Measurements from ENCODE around the gene GAB1. TPM values are rescaled to one million over a fixed set of nuclear protein-coding genes. Genes with fewer than 3 reads are reported as not detected.

GAB1 gene
- total RNA-seq, 1 donor from 2014 or later = 1.4 TPM

DNA sequence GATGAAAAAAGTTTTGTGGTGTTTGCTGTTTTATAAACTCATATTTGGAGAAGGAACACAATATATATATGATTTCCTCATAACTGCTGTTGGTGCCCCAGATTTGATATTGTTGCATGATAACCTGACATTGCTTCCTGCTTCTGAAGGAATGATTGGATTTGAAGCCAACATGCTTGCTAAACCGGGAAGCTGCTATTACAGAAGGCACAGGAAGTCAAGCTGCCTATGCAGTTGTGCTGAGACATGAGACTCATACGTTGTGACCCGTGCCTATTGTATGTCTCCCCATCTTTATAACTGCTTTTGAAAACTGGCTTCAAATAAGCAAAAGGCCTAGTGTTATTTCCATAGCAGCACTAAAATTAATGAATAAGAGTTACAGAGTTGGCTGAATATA, 32.9 kb downstream of the GAB1 start:
- no peaks in the 10 kb centered on the region for H3K36me3 Mint-ChIP-seq (ENCODE audit: low read depth)

DNA sequence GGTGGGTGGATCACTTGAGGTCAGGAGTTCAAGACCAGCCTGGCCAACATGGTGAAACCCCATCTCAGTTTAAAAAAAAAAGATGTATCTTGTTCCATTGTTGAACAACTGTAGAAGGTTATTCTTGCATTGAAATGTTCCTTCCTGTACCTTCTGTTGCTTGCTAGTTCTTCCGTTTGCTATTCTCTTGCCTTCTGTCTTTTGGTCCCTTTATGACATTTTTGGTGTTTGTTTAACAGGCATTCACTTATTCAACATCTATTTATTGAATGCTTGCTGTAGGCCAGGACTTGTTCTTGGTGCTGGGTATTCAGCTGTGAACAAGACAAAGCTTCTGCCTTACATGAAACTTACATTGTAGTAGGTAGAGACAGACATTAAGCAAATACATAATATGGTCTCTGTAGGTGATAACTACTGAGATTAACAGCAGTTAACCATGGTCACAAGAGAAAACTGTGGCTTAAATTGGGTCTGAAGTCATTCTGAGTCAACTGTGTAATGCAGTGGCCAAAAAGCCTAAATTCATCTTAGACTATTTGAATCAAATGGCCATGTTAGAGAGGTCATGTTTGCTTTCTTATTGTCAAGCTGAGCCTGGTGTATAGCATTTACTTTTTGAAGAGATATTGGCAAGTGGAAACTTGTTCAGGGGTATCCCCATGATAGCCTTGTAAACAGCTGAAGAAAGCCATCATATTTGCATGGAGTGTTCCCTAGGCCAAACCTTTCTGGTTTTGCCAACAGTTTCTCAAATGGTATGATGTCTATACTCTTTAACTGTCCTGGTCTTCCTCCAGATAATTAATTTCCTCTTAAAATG, 35.6 kb downstream of the GAB1 start:
- no peak overlapping the region for H3K27ac Mint-ChIP-seq
- H3K36me3 Mint-ChIP-seq (ENCODE audit: low read depth) = no peaks in the 10 kb centered on the region
- H3K9me3 Mint-ChIP-seq = no peaks in the 10 kb centered on the region
- H3K4me1 Mint-ChIP-seq (ENCODE audit: low read depth) = no peaks in the 10 kb centered on the region
- no peak overlapping the region for H3K4me3 Mint-ChIP-seq
- intact Hi-C loops (cut with micrococcal nuclease) = no loop called here
- DNase-seq (ENCODE audit: low spot score) = no peak
- H3K27me3 Mint-ChIP-seq (ENCODE audit: insufficient read depth) = peaks cover 2% of the 10 kb centered on the region

More for the DNA sequence above, 32.9 kb downstream of the GAB1 start:
- Mint-ChIP-seq H3K27ac (no peak overlapping the region), H3K4me3 (no peak overlapping the region), H3K4me1 (ENCODE audit: low read depth) (no peaks in the 10 kb centered on the region), H3K27me3 (ENCODE audit: insufficient read depth) (peaks cover 2% of the 10 kb centered on the region), H3K9me3 (no peaks in the 10 kb centered on the region)
- intact Hi-C loops (cut with micrococcal nuclease) = no loop called here
- no peak for DNase-seq (ENCODE audit: low spot score)

DNA sequence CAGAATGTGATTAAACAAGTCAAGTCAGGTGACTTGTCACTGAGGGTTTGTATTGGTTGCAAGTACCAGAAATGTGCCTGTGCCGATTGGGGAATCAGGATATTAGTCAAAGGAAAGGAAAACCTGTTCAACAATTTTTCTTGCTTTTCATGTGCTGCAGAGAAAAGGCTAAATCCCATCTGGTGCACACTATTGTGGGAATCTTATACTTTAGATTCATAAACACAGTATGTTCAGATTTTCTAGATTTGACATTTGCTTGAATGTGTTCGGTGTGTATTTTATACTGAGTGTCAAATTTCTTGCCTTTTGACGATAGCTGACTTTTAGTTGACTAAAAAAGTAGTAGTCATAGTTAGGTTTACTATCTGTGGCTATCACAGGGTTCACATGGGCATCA, 37.6 kb downstream of the GAB1 start:
- intact Hi-C loops (cut with micrococcal nuclease) = no loop called here
- H3K9me3 Mint-ChIP-seq = no peaks in the 10 kb centered on the region
- no peak overlapping the region for H3K27ac Mint-ChIP-seq
- peaks cover 4% of the 10 kb centered on the region for H3K27me3 Mint-ChIP-seq (ENCODE audit: insufficient read depth)
- H3K4me1 Mint-ChIP-seq (ENCODE audit: low read depth) = no peaks in the 10 kb centered on the region
- no peak overlapping the region for H3K4me3 Mint-ChIP-seq
- no peak for DNase-seq (ENCODE audit: low spot score)
- H3K36me3 Mint-ChIP-seq (ENCODE audit: low read depth) = no peaks in the 10 kb centered on the region

DNA sequence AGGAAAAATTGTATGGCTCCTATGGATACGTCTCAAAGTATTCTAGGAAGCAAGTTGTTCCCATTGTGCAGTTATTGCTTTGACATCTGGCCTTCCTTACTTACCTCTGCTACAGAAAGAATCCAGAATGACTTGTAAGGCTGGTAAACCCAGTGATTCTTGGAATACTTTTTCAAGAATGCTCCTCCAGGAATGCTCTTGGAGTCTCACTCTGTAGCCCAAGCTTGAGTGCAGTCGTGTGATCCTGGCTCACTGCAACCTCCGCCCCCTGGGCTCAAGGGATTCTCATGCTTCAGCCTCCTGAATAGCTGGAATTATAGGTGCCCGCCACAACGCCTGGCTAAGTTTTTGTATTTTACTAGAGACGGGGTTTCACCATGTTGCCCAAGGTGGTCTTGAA, 38.1 kb downstream of the GAB1 start:
- H3K27me3 Mint-ChIP-seq (ENCODE audit: insufficient read depth) = peaks cover 4% of the 10 kb centered on the region
- intact Hi-C loops (cut with micrococcal nuclease) = no loop called here
- no peak overlapping the region for H3K27ac Mint-ChIP-seq
- H3K36me3 Mint-ChIP-seq (ENCODE audit: low read depth) = no peaks in the 10 kb centered on the region
- H3K9me3 Mint-ChIP-seq = no peaks in the 10 kb centered on the region
- no peaks in the 10 kb centered on the region for H3K4me1 Mint-ChIP-seq (ENCODE audit: low read depth)
- no peak for DNase-seq (ENCODE audit: low spot score)
- no peak overlapping the region for H3K4me3 Mint-ChIP-seq

GRCh38 chr4:143375326-143376073, 38.8 kb downstream of the GAB1 start:
- Mint-ChIP-seq H3K9me3 (no peaks in the 10 kb centered on the region), H3K27me3 (ENCODE audit: insufficient read depth) (peaks cover 4% of the 10 kb centered on the region), H3K27ac (no peak overlapping the region), H3K4me3 (no peak overlapping the region), H3K4me1 (ENCODE audit: low read depth) (no peaks in the 10 kb centered on the region), H3K36me3 (ENCODE audit: low read depth) (no peaks in the 10 kb centered on the region)
- no peak for DNase-seq (ENCODE audit: low spot score)
- intact Hi-C loops (cut with micrococcal nuclease) = no loop called here

DNA sequence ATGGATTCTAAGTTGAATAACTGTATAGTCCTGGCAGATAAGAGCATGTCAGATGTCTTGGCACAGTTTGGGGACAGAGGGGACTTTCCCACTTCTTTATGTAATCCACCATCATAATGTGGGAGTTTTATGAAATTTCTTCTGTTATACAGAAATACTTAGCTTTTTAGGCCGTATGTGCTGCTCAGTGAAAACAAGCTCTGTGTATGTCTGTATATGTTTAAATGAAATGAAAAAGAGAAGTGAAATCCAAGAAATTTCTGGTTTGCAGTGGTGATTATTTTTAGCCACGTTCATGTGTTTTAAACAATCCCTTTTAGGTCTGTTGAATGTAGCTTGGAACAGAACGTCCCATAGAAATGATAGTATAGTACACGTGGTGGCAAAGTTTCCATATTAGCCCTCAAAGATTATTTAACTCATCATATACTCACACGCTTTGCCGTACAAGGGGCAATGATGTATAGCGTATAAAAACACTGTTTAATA, 41.0 kb downstream of the GAB1 start:
- Mint-ChIP-seq H3K4me1 (ENCODE audit: low read depth) (no peaks in the 10 kb centered on the region), H3K27ac (no peak overlapping the region), H3K27me3 (ENCODE audit: insufficient read depth) (peaks cover 2% of the 10 kb centered on the region), H3K36me3 (ENCODE audit: low read depth) (no peaks in the 10 kb centered on the region), H3K4me3 (no peak overlapping the region), H3K9me3 (no peaks in the 10 kb centered on the region)
- no peak for DNase-seq (ENCODE audit: low spot score)
- intact Hi-C loops (cut with micrococcal nuclease) = no loop called here

GRCh38 chr4:143380629-143381028, 44.0 kb downstream of the GAB1 start:
- no peak overlapping the region for H3K27ac Mint-ChIP-seq
- no peak overlapping the region for H3K4me3 Mint-ChIP-seq
- no peaks in the 10 kb centered on the region for H3K9me3 Mint-ChIP-seq
- intact Hi-C loops (cut with micrococcal nuclease) = no loop called here
- peaks cover 2% of the 10 kb centered on the region for H3K27me3 Mint-ChIP-seq (ENCODE audit: insufficient read depth)
- no peaks in the 10 kb centered on the region for H3K4me1 Mint-ChIP-seq (ENCODE audit: low read depth)
- no peaks in the 10 kb centered on the region for H3K36me3 Mint-ChIP-seq (ENCODE audit: low read depth)
- DNase-seq (ENCODE audit: low spot score) = no peak

DNA sequence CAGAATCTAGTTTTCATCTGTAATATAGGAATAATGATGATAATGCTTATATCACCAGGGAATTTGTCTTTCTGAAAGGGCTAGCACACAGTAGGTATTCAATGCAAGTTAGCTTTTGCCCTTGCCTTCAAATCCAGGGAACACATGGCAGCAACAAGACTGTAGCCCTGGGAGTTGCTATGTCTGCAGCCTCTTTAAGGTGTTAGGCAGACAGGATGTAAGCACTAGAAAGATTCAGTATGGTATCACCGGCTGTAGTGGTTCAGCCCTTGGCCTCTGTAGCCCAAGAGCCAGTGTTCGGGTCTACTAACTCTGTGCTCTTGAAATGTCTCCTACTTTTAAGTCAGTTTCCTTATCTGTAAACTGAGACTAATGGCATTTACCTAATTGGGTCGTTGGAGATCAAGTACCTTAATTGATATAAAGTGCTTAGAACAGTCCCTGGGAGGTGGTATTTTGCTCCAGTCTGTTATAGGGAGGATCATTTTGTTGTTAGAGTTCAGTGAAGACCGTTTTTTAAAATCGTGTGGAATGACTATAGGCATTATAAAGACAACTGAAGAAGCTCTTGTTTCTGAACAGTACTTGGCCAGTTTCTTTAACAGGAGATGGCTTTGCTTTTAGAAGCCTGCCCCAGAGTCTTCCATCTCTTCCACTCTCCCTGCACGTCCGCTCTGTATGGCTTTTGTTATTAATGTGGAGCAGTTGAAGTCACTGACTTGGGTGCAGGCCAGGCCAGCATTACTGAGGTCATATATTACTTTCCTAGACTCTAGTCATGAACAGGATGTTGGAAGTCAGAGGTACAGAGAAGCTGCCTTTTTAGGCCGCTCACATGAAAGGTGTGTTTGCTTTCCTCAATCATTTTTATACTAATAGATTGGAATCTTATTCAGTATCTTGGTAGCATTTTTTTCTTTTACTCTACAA, 44.8 kb downstream of the GAB1 start:
- H3K27ac Mint-ChIP-seq = no peak overlapping the region

DNA sequence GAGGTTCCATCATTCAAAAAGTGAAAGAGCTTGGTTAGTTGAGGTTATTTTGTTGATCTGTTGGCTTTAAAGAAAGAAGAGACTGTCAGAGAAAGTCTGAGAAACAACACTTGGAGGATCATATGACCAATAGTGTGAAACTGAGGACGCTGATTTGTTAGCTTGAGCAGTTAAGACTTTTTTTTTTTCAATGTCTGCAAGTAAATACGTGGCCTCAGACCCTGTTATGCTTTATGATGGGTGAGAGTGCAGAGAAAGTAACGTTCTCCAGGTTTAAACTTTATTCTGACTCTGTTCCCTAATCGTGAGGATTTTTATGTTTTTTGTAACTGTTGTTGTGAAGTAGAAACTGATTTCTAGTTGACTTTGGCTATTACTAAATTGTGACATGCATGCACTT, 45.9 kb downstream of the GAB1 start:
- Mint-ChIP-seq H3K36me3 (ENCODE audit: low read depth) (no peaks in the 10 kb centered on the region), H3K27ac (no peak overlapping the region), H3K4me1 (ENCODE audit: low read depth) (no peaks in the 10 kb centered on the region), H3K4me3 (no peak overlapping the region), H3K9me3 (no peaks in the 10 kb centered on the region), H3K27me3 (ENCODE audit: insufficient read depth) (no peaks in the 10 kb centered on the region)
- no peak for DNase-seq (ENCODE audit: low spot score)
- intact Hi-C loops (cut with micrococcal nuclease) = no loop called here

More for the DNA sequence above, 44.8 kb downstream of the GAB1 start:
- no peaks in the 10 kb centered on the region for H3K4me1 Mint-ChIP-seq (ENCODE audit: low read depth)
- H3K27me3 Mint-ChIP-seq (ENCODE audit: insufficient read depth) = peaks cover 2% of the 10 kb centered on the region
- intact Hi-C loops (cut with micrococcal nuclease) = no loop called here
- H3K9me3 Mint-ChIP-seq = no peaks in the 10 kb centered on the region
- H3K4me3 Mint-ChIP-seq = no peak overlapping the region
- no peak for DNase-seq (ENCODE audit: low spot score)
- H3K36me3 Mint-ChIP-seq (ENCODE audit: low read depth) = no peaks in the 10 kb centered on the region

- intact Hi-C loops (cut with micrococcal nuclease) = no loop called here
- Mint-ChIP-seq H3K4me1 (ENCODE audit: low read depth) (no peaks in the 10 kb centered on the region), H3K9me3 (no peaks in the 10 kb centered on the region), H3K4me3 (no peak overlapping the region), H3K27ac (no peak overlapping the region), H3K36me3 (ENCODE audit: low read depth) (no peaks in the 10 kb centered on the region), H3K27me3 (ENCODE audit: insufficient read depth) (no peaks in the 10 kb centered on the region)
- no peak for DNase-seq (ENCODE audit: low spot score)
Measured at GRCh38 chr4:143383005-143383574, 46.4 kb downstream of the GAB1 start.

DNA sequence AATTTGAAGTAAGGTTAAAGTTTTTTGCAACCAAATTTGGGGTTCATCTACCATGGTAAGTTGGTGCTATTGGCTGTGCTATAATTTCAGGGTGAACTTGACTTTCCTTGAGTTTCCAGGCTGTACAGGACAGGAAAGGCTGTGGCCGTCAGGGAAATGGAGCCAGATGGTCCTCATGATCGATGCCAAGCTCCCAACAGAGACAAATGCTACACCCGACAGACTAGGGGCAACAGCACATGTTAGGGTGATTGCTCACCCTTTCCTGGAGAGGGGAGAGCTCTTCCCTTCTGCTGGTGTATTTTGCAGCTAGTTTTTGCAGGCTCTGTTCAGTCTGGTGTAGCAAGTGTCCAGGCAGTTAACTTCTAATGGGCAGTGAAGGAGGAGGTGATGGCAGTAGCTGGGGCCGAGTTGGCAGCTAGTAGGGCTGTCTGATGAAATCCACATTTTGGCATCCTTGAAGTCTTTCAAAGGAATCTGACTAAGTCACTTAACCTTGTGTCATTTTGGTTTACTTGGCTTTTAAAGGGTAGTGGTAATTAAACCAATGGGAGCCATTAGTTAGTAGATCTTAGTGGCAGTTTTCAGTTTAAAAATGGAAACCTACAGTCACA, 47.8 kb downstream of the GAB1 start:
- no peaks in the 10 kb centered on the region for H3K27me3 Mint-ChIP-seq (ENCODE audit: insufficient read depth)
- no peaks in the 10 kb centered on the region for H3K9me3 Mint-ChIP-seq
- H3K27ac Mint-ChIP-seq = no peak overlapping the region
- H3K4me3 Mint-ChIP-seq = no peak overlapping the region
- H3K4me1 Mint-ChIP-seq (ENCODE audit: low read depth) = no peaks in the 10 kb centered on the region
- H3K36me3 Mint-ChIP-seq (ENCODE audit: low read depth) = no peaks in the 10 kb centered on the region
- DNase-seq (ENCODE audit: low spot score) = no peak
- intact Hi-C loops (cut with micrococcal nuclease) = no loop called here

- Mint-ChIP-seq H3K4me1 (ENCODE audit: low read depth) (no peaks in the 10 kb centered on the region), H3K27me3 (ENCODE audit: insufficient read depth) (peaks cover 3% of the 10 kb centered on the region), H3K36me3 (ENCODE audit: low read depth) (no peaks in the 10 kb centered on the region), H3K4me3 (no peak overlapping the region), H3K9me3 (no peaks in the 10 kb centered on the region), H3K27ac (no peak overlapping the region)
- no peak for DNase-seq (ENCODE audit: low spot score)
- intact Hi-C loops (cut with micrococcal nuclease) = no loop called here
Measured at GRCh38 chr4:143386812-143387211, 50.1 kb downstream of the GAB1 start.

All from activated T-helper 1 cell treated with anti-CD3 and anti-CD28 coated beads, Interleukin-12 subunit alpha, Interleukin-12 subunit beta, Interleukin-2, Interleukin-4 antibody, amounts not matched to agents 30 ng/mL and 10 ng/mL and 1 ng/mL, durations not matched to agents 14 hours and 24 hours and 36 hours (primary cell).